ENCODE results near the gene NTRK2.

- TF ChIP-seq, protein P1, sequence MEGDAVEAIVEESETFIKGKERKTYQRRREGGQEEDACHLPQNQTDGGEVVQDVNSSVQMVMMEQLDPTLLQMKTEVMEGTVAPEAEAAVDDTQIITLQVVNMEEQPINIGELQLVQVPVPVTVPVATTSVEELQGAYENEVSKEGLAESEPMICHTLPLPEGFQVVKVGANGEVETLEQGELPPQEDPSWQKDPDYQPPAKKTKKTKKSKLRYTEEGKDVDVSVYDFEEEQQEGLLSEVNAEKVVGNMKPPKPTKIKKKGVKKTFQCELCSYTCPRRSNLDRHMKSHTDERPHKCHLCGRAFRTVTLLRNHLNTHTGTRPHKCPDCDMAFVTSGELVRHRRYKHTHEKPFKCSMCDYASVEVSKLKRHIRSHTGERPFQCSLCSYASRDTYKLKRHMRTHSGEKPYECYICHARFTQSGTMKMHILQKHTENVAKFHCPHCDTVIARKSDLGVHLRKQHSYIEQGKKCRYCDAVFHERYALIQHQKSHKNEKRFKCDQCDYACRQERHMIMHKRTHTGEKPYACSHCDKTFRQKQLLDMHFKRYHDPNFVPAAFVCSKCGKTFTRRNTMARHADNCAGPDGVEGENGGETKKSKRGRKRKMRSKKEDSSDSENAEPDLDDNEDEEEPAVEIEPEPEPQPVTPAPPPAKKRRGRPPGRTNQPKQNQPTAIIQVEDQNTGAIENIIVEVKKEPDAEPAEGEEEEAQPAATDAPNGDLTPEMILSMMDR (IDR thresholded peaks at IDR 0.05; ENCODE audit: borderline replicate concordance, extremely low read depth, low read length, poor library complexity, severe bottlenecking) = no peak
- TF ChIP-seq EZH2 (IDR thresholded peaks at IDR 0.05; ENCODE audit: borderline replicate concordance, low read depth, low read length, severe bottlenecking) = no peak
Measured at GRCh38 chr9:84659313-84659712, 10.2 kb upstream of the NTRK2 start.
